Measurements from ENCODE around the gene PNMA3.

DNA sequence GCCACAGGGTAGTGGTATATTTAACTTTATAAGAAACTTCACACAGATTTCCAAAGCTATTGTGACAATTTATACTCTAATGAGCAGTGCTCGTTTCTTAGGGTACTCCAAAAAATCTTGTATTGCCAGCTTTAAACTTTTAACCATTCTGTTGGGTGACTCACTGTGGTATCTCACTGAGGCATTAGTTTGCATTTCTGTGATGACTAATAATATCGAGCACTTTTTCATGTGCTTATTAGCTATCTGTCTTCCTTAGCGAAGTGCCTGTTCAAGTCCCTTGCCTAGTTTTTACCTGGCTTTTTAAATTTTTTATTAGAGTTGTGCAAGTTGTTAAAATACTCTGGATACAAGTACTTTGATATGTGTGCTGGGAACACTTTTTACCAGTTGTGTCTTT is 5.5 kb downstream of the PNMA3 start:
- no peak for TF ChIP-seq CTCF (IDR thresholded peaks at IDR 0.05; ENCODE audit: low read depth, low read length, missing input control)
- no peak for TF ChIP-seq JUND (IDR thresholded peaks at IDR 0.05)
- TF ChIP-seq FOXA1 (IDR thresholded peaks at IDR 0.05) = no peak
- TF ChIP-seq, protein P1, sequence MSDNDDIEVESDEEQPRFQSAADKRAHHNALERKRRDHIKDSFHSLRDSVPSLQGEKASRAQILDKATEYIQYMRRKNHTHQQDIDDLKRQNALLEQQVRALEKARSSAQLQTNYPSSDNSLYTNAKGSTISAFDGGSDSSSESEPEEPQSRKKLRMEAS (IDR thresholded peaks at IDR 0.05) = no peak
- TF ChIP-seq HNF4A (conservative IDR thresholded peaks at IDR 0.05) = no peak

All from liver (tissue), 3 donors.